ENCODE results near the gene MRNIP. TPM values are rescaled to one million over a fixed set of nuclear protein-coding genes. Genes with fewer than 3 reads are reported as not detected.

The MRNIP gene
- total and polyA plus RNA-seq, 3 experiments from 2014 or later = 17.7 to 27.2 (median 23.9) TPM

DNA sequence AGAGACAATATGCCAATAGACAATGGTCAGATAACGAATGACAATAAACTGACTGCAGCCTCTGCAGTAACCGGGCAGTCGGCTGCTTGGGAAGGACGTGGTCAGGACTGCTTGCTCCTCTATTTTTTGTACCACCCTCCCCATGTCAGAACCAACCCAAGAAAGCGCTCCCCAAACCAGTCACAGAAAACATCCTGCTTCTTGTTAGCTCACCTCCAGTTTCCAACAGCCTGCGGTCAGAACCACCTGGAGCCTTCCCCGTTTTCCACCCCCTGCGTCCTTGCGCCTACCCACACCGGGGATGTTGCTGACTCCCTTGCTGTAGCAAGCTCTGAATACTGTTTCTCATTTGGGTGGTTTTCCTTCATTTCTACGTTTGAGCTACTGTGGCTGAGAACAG lies 1.7 kb upstream of the MRNIP start:
- ChIA-PET CTCF (interaction anchor here (0.5 kb wide), 1 partner anchor 51 kb away, joined by 4 read pairs; no protein-coding TSS in a partner anchor), POLR2A (no interaction called here)
- peaks cover 0 to 41% (median 2%) of the 10 kb centered on the region in 3 donors for H3K36me3 Mint-ChIP-seq
- no peak overlapping the region for H3K27ac ChIP-seq (ENCODE audit: low read depth, low read length)
- H3K4me3 ChIP-seq (ENCODE audit: low read length) = no peak overlapping the region
- H3K4me1 Mint-ChIP-seq = peaks cover 20 to 28% (median 24%) of the 10 kb centered on the region in 3 donors
- H3K4me1 ChIP-seq (ENCODE audit: insufficient read depth, low read length) = peaks cover 6% of the 10 kb centered on the region
- no peaks in the 10 kb centered on the region for H3K9me3 ChIP-seq (ENCODE audit: low read length)
- H3K27me3 Mint-ChIP-seq = no peaks in the 10 kb centered on the region
- no peaks in the 10 kb centered on the region for H3K27me3 ChIP-seq (ENCODE audit: insufficient read depth, low read length, poor library complexity, severe bottlenecking)
- H3K9me3 Mint-ChIP-seq = no peaks in the 10 kb centered on the region
- H3K36me3 ChIP-seq (ENCODE audit: insufficient read depth, low read length) = no peaks in the 10 kb centered on the region
- peak overlapping the region in 1 of 8 donors; percentile 50 for H3K27ac Mint-ChIP-seq
- H3K4me3 Mint-ChIP-seq = peak overlapping the region; percentile 41 to 98 (median 95)
- no peak for DNase-seq

DNA sequence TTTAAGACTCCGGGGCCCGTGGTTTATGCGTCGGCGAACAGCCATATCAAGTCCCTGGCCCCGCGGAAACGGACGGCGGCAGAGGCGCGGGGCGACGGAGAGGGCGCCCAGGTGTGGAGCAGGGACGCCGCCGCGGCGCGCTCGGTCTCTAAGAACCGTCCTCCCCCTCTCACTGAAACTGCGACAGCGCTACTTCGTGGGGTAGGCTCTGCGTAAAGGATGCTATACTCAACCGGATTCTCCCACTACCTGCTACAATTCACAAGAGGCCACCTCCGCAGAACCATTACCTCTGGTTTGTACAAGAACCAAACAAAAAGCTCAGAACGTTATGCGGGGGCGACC lies 404 bp downstream of the MRNIP start:
- peak in 3 of 5 donors; percentile 24 to 72 (median 30) for DNase-seq
- Histone ChIP-seq H3K27ac (ENCODE audit: low read depth, low read length) (peak overlapping the region; percentile 88), H3K4me3 (ENCODE audit: low read length) (peak overlapping the region; percentile 98), H3K9me3 (ENCODE audit: low read length) (no peaks in the 10 kb centered on the region), H3K4me1 (ENCODE audit: insufficient read depth, low read length) (peaks cover 6% of the 10 kb centered on the region), H3K27me3 (ENCODE audit: insufficient read depth, low read length, poor library complexity, severe bottlenecking) (no peaks in the 10 kb centered on the region), H3K36me3 (ENCODE audit: insufficient read depth, low read length) (no peaks in the 10 kb centered on the region)
- Mint-ChIP-seq H3K4me3 (peak overlapping the region; percentile 95 to 98 (median 97)), H3K27me3 (no peaks in the 10 kb centered on the region), H3K9me3 (no peaks in the 10 kb centered on the region), H3K27ac (peak overlapping the region; percentile 77 to 99 (median 92)), H3K4me1 (peaks cover 21 to 37% (median 27%) of the 10 kb centered on the region in 3 donors), H3K36me3 (peaks cover 0 to 26% (median 0%) of the 10 kb centered on the region in 3 donors)
- ChIA-PET POLR2A (interaction anchor here (0.6 to 1.2 kb wide), 5 partner anchors 28 to 125 kb away, joined by 3 to 4 read pairs (median 4); partner anchors contain the start of genes MAML1 and SQSTM1), CTCF (interaction anchor here (1.0 to 1.5 kb wide), 2 partner anchors 48 to 95 kb away, joined by 3 to 4 read pairs; no protein-coding TSS in a partner anchor)

DNA sequence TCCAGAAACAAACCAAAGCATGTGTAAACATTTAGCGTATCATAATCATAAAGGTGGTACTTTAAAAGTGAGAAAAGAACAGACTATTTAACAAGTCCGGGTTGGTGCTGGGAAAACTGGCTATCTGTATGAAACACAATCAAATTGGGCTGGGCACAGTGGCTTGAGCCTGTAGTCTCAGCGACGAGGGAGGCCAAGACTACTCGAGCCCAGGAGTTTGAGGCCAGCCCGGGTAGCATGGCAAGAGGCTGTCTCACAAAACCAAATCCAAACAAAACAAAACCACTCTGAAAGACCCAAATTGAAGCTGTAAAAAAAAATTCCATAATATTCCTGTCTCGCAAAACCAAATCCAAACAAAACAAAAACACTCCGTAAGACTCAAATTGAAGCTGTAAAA lies 4.3 kb downstream of the MRNIP start:
- CTCF ChIA-PET = interaction anchor here (1.7 kb wide), 1 partner anchor 11 kb away, joined by 4 read pairs; no protein-coding TSS in a partner anchor
- peak in 1 of 5 donors; percentile 26 for DNase-seq
- no peaks in the 10 kb centered on the region for H3K27me3 ChIP-seq (ENCODE audit: insufficient read depth, low read length, poor library complexity, severe bottlenecking)
- no peaks in the 10 kb centered on the region for H3K9me3 ChIP-seq (ENCODE audit: low read length)
- Mint-ChIP-seq H3K4me3 (peak overlapping the region in 1 of 7 donors; percentile 48), H3K4me1 (peaks cover 18 to 45% (median 21%) of the 10 kb centered on the region in 3 donors), H3K27me3 (no peaks in the 10 kb centered on the region), H3K36me3 (peaks cover 3 to 31% (median 5%) of the 10 kb centered on the region in 3 donors), H3K27ac (peak overlapping the region in 1 of 8 donors; percentile 54), H3K9me3 (no peaks in the 10 kb centered on the region)
- POLR2A ChIA-PET = no interaction called here
- H3K4me3 ChIP-seq (ENCODE audit: low read length) = no peak overlapping the region
- no peak overlapping the region for H3K27ac ChIP-seq (ENCODE audit: low read depth, low read length)
- H3K36me3 ChIP-seq (ENCODE audit: insufficient read depth, low read length) = peaks cover 26% of the 10 kb centered on the region
- peaks cover 6% of the 10 kb centered on the region for H3K4me1 ChIP-seq (ENCODE audit: insufficient read depth, low read length)

DNA sequence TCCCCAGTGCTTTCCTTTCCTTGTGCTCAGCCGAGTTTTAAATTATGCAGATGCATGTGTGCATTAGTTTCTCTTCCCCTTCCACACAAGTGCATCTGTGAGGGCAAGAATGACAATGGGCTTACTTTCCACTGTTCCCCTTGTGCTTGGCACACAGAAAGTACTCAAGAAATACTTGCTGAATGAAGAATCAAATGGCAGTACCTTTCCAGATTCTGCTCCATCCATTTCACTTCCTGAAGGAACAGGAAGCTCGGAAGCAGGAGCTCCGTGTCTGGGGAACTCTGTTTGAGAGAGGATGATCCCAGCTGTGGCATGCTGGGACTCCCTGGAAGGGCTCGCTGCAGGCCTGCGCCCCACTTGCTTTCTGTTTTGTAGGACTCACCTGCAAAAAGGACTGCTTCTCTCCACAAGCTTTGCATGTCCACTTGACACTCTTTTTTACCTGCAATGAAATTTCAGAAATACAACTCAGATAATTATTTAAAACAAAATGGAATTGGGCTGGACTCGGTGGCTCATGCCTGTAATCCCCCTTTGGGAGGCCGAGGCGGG lies 5.5 kb downstream of the MRNIP start:
- Histone ChIP-seq H3K4me3 (ENCODE audit: low read length) (no peak overlapping the region), H3K36me3 (ENCODE audit: insufficient read depth, low read length) (peaks cover 35% of the 10 kb centered on the region), H3K27ac (ENCODE audit: low read depth, low read length) (no peak overlapping the region), H3K27me3 (ENCODE audit: insufficient read depth, low read length, poor library complexity, severe bottlenecking) (no peaks in the 10 kb centered on the region), H3K4me1 (ENCODE audit: insufficient read depth, low read length) (peaks cover 6% of the 10 kb centered on the region), H3K9me3 (ENCODE audit: low read length) (no peaks in the 10 kb centered on the region)
- CTCF ChIA-PET = interaction anchor here (1.7 kb wide), 1 partner anchor 9 kb away, joined by 4 read pairs; no protein-coding TSS in a partner anchor
- peaks cover 3 to 24% (median 5%) of the 10 kb centered on the region in 3 donors for H3K36me3 Mint-ChIP-seq
- H3K4me1 Mint-ChIP-seq = peaks cover 13 to 40% (median 16%) of the 10 kb centered on the region in 3 donors
- no peaks in the 10 kb centered on the region for H3K9me3 Mint-ChIP-seq
- no peak for DNase-seq
- H3K27ac Mint-ChIP-seq = peak overlapping the region in 1 of 8 donors; percentile 90
- no peaks in the 10 kb centered on the region for H3K27me3 Mint-ChIP-seq
- POLR2A ChIA-PET = no interaction called here
- no peak overlapping the region for H3K4me3 Mint-ChIP-seq

DNA sequence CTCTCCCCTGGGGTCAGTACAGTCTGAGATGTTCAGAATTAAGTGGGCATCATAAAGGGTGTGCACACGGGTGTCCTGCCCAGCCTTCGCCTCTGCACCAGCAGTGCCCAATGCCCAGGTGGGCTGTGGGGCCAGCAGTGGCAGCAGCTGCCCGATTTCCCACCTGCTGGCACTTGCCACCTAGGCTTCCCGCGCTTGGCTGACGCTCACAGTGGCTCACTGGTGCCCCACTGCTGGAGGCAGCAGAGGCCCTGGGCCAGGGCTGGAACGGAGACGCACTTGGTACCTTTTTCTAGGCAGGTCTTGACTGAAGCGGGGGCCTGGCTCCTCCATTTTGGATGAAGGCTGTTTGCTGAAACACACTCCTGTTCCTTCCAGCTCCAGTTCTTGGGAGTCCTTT lies 17.0 kb downstream of the MRNIP start:
- Mint-ChIP-seq H3K4me1 (peaks cover 7 to 11% (median 8%) of the 10 kb centered on the region in 3 donors), H3K27ac (peak overlapping the region in 3 of 8 donors; percentile 20 to 76 (median 32)), H3K9me3 (no peaks in the 10 kb centered on the region), H3K4me3 (no peak overlapping the region), H3K36me3 (peaks cover 6 to 75% (median 12%) of the 10 kb centered on the region in 3 donors), H3K27me3 (no peaks in the 10 kb centered on the region)
- peaks cover 36% of the 10 kb centered on the region for H3K36me3 ChIP-seq (ENCODE audit: insufficient read depth, low read length)
- no peaks in the 10 kb centered on the region for H3K9me3 ChIP-seq (ENCODE audit: low read length)
- no peak overlapping the region for H3K4me3 ChIP-seq (ENCODE audit: low read length)
- no peaks in the 10 kb centered on the region for H3K27me3 ChIP-seq (ENCODE audit: insufficient read depth, low read length, poor library complexity, severe bottlenecking)
- DNase-seq = no peak
- H3K4me1 ChIP-seq (ENCODE audit: insufficient read depth, low read length) = peaks cover 10% of the 10 kb centered on the region
- ChIA-PET POLR2A (no interaction called here), CTCF (interaction anchor here (1.8 kb wide), 1 partner anchor 39 kb away, joined by 6 read pairs; no protein-coding TSS in a partner anchor)
- H3K27ac ChIP-seq (ENCODE audit: low read depth, low read length) = no peak overlapping the region

DNA sequence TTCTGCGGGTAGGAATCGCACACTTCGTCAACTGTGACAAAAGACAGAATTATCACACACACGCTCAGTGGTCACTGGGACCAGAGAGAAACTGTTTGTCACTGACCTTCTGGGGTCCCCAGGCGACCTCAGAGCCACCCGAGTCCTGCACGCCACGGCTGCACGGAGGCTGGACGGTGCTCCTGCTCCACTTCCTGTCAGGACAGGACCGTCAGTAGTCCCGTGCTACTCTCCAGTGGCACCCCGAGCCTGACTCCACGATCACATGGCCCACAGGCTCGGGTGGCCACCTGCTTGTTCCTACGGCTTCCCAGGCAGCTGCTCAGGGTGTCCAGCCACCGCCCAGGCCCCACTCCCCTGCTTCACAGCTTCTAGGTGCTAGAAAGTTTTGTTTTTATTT lies 17.9 kb downstream of the MRNIP start:
- Mint-ChIP-seq H3K4me1 (peaks cover 15 to 20% (median 16%) of the 10 kb centered on the region in 3 donors), H3K27ac (peak overlapping the region in 2 of 8 donors; percentile 20 to 80), H3K9me3 (no peaks in the 10 kb centered on the region), H3K36me3 (peaks cover 5 to 76% (median 16%) of the 10 kb centered on the region in 3 donors), H3K4me3 (no peak overlapping the region), H3K27me3 (no peaks in the 10 kb centered on the region)
- Histone ChIP-seq H3K27ac (ENCODE audit: low read depth, low read length) (no peak overlapping the region), H3K27me3 (ENCODE audit: insufficient read depth, low read length, poor library complexity, severe bottlenecking) (no peaks in the 10 kb centered on the region), H3K9me3 (ENCODE audit: low read length) (no peaks in the 10 kb centered on the region), H3K4me1 (ENCODE audit: insufficient read depth, low read length) (peaks cover 18% of the 10 kb centered on the region), H3K4me3 (ENCODE audit: low read length) (no peak overlapping the region), H3K36me3 (ENCODE audit: insufficient read depth, low read length) (peaks cover 44% of the 10 kb centered on the region)
- ChIA-PET CTCF (interaction anchor here (1.8 kb wide), 1 partner anchor 38 kb away, joined by 6 read pairs; no protein-coding TSS in a partner anchor), POLR2A (no interaction called here)
- DNase-seq = no peak

DNA sequence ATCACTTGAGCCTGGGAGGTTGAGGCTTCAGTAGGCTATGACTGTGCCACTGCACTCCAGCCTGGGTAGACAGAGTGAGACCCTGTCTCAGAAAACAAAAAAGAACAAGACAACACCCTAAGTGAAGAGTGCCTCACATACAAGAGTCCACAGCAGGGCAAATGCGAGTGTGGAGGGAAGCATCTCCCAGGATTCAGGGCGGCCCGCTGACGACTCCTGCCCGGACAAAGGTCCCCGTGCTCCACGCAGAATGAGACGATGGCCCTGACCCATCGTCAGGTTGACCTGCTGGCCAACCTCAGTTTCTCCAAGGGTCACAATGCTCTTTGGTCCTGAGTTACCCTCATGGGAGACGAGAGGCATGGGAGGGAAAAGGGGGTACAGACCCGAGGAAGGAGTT lies 18.3 kb downstream of the MRNIP start:
- CTCF ChIA-PET = no interaction called here
- POLR2A ChIA-PET = no interaction called here
- Mint-ChIP-seq H3K9me3 (no peaks in the 10 kb centered on the region), H3K27me3 (no peaks in the 10 kb centered on the region), H3K36me3 (peaks cover 4 to 78% (median 17%) of the 10 kb centered on the region in 3 donors), H3K4me3 (no peak overlapping the region), H3K4me1 (peaks cover 15 to 24% (median 16%) of the 10 kb centered on the region in 3 donors), H3K27ac (peak overlapping the region in 2 of 8 donors; percentile 51 to 80)
- H3K4me1 ChIP-seq (ENCODE audit: insufficient read depth, low read length) = peaks cover 18% of the 10 kb centered on the region
- no peaks in the 10 kb centered on the region for H3K27me3 ChIP-seq (ENCODE audit: insufficient read depth, low read length, poor library complexity, severe bottlenecking)
- no peak for DNase-seq
- H3K27ac ChIP-seq (ENCODE audit: low read depth, low read length) = no peak overlapping the region
- H3K36me3 ChIP-seq (ENCODE audit: insufficient read depth, low read length) = peaks cover 44% of the 10 kb centered on the region
- H3K4me3 ChIP-seq (ENCODE audit: low read length) = no peak overlapping the region
- H3K9me3 ChIP-seq (ENCODE audit: low read length) = no peaks in the 10 kb centered on the region

Data from CD8-positive, alpha-beta memory T cell (primary cell).